ENCODE data around the gene POM121L2.

The POM121L2 gene

DNA sequence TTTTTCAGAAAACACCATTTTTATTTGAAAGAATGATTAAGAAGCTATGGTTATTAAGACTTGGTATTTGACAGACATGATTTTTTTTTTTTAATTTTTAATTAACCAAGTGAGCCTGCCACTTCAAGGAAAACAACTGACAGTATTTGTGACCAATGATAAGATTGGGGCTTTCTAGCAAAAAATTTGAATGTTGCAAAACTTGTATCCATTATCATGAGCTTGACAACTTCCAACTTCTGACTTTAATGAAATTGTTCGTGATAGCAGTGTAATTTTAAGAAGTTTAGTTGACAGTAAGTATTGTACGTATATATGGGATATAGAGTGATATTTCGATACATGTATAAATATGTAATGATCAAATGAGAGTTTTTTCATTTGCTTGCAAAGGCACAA lies 21.6 kb upstream of the POM121L2 start:
- TF ChIP-seq, protein P1, sequence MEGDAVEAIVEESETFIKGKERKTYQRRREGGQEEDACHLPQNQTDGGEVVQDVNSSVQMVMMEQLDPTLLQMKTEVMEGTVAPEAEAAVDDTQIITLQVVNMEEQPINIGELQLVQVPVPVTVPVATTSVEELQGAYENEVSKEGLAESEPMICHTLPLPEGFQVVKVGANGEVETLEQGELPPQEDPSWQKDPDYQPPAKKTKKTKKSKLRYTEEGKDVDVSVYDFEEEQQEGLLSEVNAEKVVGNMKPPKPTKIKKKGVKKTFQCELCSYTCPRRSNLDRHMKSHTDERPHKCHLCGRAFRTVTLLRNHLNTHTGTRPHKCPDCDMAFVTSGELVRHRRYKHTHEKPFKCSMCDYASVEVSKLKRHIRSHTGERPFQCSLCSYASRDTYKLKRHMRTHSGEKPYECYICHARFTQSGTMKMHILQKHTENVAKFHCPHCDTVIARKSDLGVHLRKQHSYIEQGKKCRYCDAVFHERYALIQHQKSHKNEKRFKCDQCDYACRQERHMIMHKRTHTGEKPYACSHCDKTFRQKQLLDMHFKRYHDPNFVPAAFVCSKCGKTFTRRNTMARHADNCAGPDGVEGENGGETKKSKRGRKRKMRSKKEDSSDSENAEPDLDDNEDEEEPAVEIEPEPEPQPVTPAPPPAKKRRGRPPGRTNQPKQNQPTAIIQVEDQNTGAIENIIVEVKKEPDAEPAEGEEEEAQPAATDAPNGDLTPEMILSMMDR (IDR thresholded peaks at IDR 0.05; ENCODE audit: low read depth, low read length): no peak
- H3K9me3 ChIP-seq (ENCODE audit: severe bottlenecking): peaks cover 19% of the 10 kb centered on the region
- peaks cover 92% of the 10 kb centered on the region for H3K27me3 ChIP-seq (ENCODE audit: insufficient read depth, low read depth, severe bottlenecking)
- H3K4me3 ChIP-seq (ENCODE audit: low read depth, low read length): no peak overlapping the region
- H3K36me3 ChIP-seq: no peaks in the 10 kb centered on the region
- H3K27ac ChIP-seq: no peak overlapping the region
- DNase-seq: no peak

DNA sequence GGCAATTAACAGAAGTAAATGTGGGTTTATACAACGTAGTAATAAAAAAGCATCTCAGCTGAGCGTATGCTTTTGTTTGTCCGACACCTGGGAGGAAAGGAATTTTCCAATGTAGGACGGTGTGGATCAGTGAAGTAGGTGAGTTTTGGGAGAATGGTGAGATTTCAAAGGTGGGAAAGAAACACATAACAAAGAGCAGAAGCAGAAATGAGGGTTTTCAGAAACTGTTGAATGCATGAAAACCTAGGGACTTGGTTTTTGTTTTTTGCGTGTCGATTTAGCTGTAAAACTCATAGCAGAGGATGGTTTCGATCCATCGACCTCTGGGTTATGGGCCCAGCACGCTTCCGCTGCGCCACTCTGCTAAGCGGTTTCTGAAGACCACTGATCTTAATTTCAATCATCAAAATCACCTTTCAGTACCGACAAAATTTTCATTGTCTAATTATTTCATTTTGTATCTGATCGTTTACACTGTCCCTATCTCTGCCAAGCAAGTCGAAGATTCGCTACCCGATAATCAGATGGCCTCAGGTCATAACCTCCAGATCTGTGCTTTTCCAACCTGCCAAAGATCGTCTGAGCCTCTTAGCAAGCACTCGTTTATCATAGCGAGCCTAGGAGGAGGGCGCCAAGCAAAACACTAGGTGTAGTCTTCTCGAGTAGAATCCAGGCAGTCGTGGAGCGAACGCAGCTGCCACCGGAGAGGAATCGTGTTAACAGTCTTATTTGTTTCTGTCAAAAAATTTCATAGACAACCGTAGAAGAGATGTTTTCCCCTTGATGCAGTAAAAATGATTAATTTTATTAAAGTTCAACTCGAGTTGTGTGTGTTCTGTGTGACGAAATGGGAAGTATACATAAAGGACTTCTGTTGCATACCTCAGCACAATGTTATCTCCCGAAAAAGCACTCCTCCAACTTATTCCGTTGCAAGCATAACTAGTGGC lies 20.9 kb upstream of the POM121L2 start:
- TF ChIP-seq, protein P1 (IDR thresholded peaks at IDR 0.05; ENCODE audit: low read depth, low read length): no peak
- no peak for DNase-seq
- Histone ChIP-seq H3K4me3 (ENCODE audit: low read depth, low read length) (no peak overlapping the region), H3K27ac (no peak overlapping the region), H3K27me3 (ENCODE audit: insufficient read depth, low read depth, severe bottlenecking) (peaks cover 88% of the 10 kb centered on the region), H3K9me3 (ENCODE audit: severe bottlenecking) (peaks cover 19% of the 10 kb centered on the region), H3K36me3 (no peaks in the 10 kb centered on the region)

DNA sequence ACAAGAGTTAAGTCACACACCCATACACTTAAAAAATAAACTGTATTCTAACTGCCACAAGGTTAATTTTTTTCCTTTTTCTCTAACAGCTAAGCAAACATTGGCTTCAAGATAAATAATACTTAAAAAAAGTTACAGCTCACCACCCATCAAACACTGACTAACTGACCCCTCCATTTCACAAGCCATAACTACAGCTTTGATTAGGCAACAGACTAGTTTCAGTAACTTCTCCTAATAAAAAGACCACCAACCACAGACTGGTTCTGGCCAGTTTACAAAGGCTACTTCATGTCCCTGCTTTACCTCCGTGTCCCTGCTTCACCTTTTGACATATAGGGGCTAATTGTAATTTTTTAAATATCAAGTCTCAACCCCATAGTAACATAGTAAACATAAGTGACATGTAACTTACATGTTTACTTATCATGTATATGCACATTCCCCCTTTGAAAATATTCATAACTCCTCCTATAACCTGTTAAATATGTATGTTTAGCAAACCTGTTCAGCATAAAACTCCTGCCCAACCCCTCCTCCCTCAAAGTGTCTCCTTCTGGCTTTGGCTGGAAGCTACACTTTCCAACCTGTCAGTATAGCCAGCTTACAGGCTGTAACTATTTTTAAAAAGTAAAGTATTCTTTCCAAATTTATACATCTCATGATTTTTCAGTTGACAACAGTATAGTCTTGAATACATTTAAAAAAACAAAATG lies 15.1 kb upstream of the POM121L2 start:
- Histone ChIP-seq H3K27me3 (ENCODE audit: insufficient read depth, low read depth, severe bottlenecking) (peaks cover 84% of the 10 kb centered on the region), H3K9me3 (ENCODE audit: severe bottlenecking) (peaks cover 8% of the 10 kb centered on the region), H3K36me3 (no peaks in the 10 kb centered on the region), H3K4me3 (ENCODE audit: low read depth, low read length) (no peak overlapping the region), H3K27ac (no peak overlapping the region)
- TF ChIP-seq, protein P1 (IDR thresholded peaks at IDR 0.05; ENCODE audit: low read depth, low read length): no peak
- no peak for DNase-seq

DNA sequence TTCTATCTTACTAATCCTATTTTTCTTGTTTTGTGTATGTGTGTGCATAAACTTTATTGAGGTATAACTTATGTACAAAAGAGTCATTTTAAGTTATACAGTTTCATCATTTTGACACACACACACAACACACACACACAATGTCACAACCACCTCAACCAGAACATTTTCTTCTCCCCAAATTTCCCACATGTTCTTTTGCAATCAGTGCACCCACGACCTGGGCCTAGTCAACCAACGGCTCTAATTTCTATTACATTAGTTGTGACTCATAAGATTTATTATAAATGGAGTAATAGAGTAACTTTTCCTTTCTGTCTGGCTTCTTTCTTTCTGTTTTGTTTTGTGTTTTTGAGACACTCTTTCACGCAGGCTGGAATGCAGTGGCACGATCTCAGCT lies 9.8 kb upstream of the POM121L2 start:
- peaks cover 87% of the 10 kb centered on the region for H3K27me3 ChIP-seq (ENCODE audit: insufficient read depth, low read depth, severe bottlenecking)
- TF ChIP-seq, protein P1 (IDR thresholded peaks at IDR 0.05; ENCODE audit: low read depth, low read length): no peak
- no peak overlapping the region for H3K4me3 ChIP-seq (ENCODE audit: low read depth, low read length)
- no peak for DNase-seq
- H3K36me3 ChIP-seq: no peaks in the 10 kb centered on the region
- H3K9me3 ChIP-seq (ENCODE audit: severe bottlenecking): peaks cover 3% of the 10 kb centered on the region
- no peak overlapping the region for H3K27ac ChIP-seq

DNA sequence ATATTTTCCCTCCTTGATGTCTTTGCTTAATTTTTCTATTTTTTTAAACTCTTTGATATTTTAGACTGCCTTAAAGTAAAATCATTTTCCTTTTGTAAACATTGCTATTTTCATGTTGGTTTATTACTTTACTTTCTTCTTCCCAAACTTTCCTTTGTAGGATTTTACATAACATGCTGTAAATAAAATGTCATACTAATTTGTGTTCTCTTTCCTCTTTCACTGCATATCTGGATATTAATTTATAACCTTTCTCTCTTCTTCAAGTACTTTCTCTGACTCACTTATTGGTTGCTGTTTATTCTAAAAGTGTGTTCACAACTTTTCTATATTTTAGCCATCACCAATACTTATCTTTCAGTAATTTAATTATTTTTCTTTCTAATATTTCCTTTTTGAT lies 9.3 kb upstream of the POM121L2 start:
- H3K4me3 ChIP-seq (ENCODE audit: low read depth, low read length): no peak overlapping the region
- H3K27me3 ChIP-seq (ENCODE audit: insufficient read depth, low read depth, severe bottlenecking): peaks cover 87% of the 10 kb centered on the region
- H3K9me3 ChIP-seq (ENCODE audit: severe bottlenecking): no peaks in the 10 kb centered on the region
- TF ChIP-seq, protein P1 (IDR thresholded peaks at IDR 0.05; ENCODE audit: low read depth, low read length): no peak
- no peaks in the 10 kb centered on the region for H3K36me3 ChIP-seq
- no peak for DNase-seq
- no peak overlapping the region for H3K27ac ChIP-seq
